ENCODE data around the gene CTNNA2. TPM values are rescaled to one million over a fixed set of nuclear protein-coding genes. Genes with fewer than 3 reads are reported as not detected.

CTNNA2 gene
- total and polyA plus RNA-seq, 8 donors = 0.28 to 5.7 (median 0.44) TPM; not detected in 4

- Histone ChIP-seq H3K27me3 (no peaks in the 10 kb centered on the region), H3K4me3 (no peak overlapping the region), H3K4me1 (no peaks in the 10 kb centered on the region), H3K27ac (no peak overlapping the region), H3K36me3 (no peaks in the 10 kb centered on the region), H3K9me3 (no peaks in the 10 kb centered on the region)
- 74 to 81% (median 80%) methylated on average over 3 of the region's 3 CpGs for WGBS, 5 donors
- TF ChIP-seq POLR2AphosphoS5 (IDR thresholded peaks at IDR 0.05) (no peak), EP300 (IDR thresholded peaks at IDR 0.05) (no peak), CTCF (IDR thresholded peaks at IDR 0.05) (no peak), POLR2A (IDR thresholded peaks at IDR 0.05) (no peak)
- intact Hi-C loops (cut with DNase I; ENCODE audit: low total_unique reads) = no loop called here
- DNase-seq = no peak
These were observed 109.7 kb downstream of the CTNNA2 start for GRCh38 chr2:79622508-79622907.

- intact Hi-C loops (cut with DNase I; ENCODE audit: low total_unique reads) = no loop called here
These were observed 114.4 kb downstream of the CTNNA2 start for GRCh38 chr2:79627237-79627636.

GRCh38 chr2:79630060-79630459, 117.2 kb downstream of the CTNNA2 start:
- H3K36me3 ChIP-seq = no peaks in the 10 kb centered on the region
- no peaks in the 10 kb centered on the region for H3K27me3 ChIP-seq
- no peaks in the 10 kb centered on the region for H3K4me1 ChIP-seq
- H3K4me3 ChIP-seq = no peak overlapping the region
- no peak overlapping the region for H3K27ac ChIP-seq
- no peak for DNase-seq
- WGBS, 5 donors = 75 to 80% (median 79%) methylated on average over 3 of the region's 3 CpGs
- intact Hi-C loops (cut with DNase I; ENCODE audit: low total_unique reads) = no loop called here
- TF ChIP-seq POLR2AphosphoS5 (IDR thresholded peaks at IDR 0.05) = no peak
- no peak for TF ChIP-seq POLR2A (IDR thresholded peaks at IDR 0.05)
- TF ChIP-seq EP300 (IDR thresholded peaks at IDR 0.05) = no peak
- no peaks in the 10 kb centered on the region for H3K9me3 ChIP-seq

More at GRCh38 chr2:79627237-79627636, 114.4 kb downstream of the CTNNA2 start:
- Histone ChIP-seq H3K27ac (no peak overlapping the region), H3K4me1 (no peaks in the 10 kb centered on the region), H3K9me3 (no peaks in the 10 kb centered on the region), H3K4me3 (no peak overlapping the region), H3K27me3 (no peaks in the 10 kb centered on the region), H3K36me3 (no peaks in the 10 kb centered on the region)
- TF ChIP-seq EP300 (IDR thresholded peaks at IDR 0.05) (no peak), POLR2AphosphoS5 (IDR thresholded peaks at IDR 0.05) (no peak), POLR2A (IDR thresholded peaks at IDR 0.05) (no peak), CTCF (IDR thresholded peaks at IDR 0.05) (no peak)
- WGBS, 5 donors = 76 to 83% (median 79%) methylated on average over 5 of the region's 5 CpGs
- no peak for DNase-seq

DNA sequence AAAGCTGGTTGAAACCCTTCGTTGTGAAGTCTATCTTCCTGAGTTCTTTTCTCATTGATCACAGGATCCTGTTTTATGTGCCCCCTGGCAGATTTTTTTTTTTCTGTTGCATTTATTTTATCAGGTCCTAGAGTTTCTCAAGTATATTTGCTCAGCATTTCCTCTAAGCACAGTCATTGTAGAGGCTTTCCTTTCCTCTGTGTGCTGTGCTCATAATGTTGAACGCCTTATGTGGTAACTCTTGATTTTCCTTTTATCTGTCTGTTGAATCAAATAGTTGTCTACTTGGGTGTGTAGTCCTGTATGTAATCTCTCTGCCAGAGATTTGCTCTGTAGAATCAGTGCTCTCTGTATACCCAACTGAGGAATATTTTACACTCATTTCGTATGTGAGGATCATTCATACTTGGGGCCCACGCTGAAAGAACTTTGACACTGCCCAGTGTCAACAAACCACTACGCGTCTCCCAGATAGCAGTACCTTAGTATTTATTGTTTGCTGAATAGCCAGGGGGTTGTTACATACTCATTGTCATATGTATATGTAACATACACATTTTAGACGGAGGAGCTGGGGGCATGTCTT, 118.2 kb downstream of the CTNNA2 start:
- H3K27ac ChIP-seq = no peak overlapping the region
- no peaks in the 10 kb centered on the region for H3K9me3 ChIP-seq
- 23 to 49% (median 38%) methylated on average over 7 of the region's 7 CpGs for WGBS, 5 donors
- no peaks in the 10 kb centered on the region for H3K36me3 ChIP-seq
- no peak overlapping the region for H3K4me3 ChIP-seq
- intact Hi-C loops (cut with DNase I; ENCODE audit: low total_unique reads) = no loop called here
- H3K4me1 ChIP-seq = no peaks in the 10 kb centered on the region
- H3K27me3 ChIP-seq = no peaks in the 10 kb centered on the region
- no peak for DNase-seq
- no peak for TF ChIP-seq POLR2AphosphoS5 (IDR thresholded peaks at IDR 0.05)
- no peak for TF ChIP-seq CTCF (IDR thresholded peaks at IDR 0.05)
- TF ChIP-seq EP300 (IDR thresholded peaks at IDR 0.05) = no peak
- TF ChIP-seq POLR2A (IDR thresholded peaks at IDR 0.05) = no peak

DNA sequence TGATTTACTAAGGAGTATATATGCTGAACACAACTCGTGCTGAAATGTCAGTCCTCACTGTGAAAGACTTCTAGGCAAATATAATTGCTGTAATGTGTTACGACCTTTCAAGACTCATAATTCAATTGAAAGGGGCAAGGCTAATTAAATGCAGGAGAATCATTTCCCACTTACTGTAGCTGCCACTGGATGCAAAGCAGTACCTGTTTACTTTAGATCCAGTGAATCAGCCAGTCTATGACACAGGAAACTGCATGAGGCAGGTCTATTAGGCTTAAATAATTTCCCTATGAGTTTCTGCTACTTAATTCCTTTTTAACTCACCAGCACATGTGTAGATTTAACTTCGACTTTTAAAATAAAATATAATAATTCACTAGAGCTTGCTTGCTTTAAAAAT, 125.6 kb downstream of the CTNNA2 start:
- intact Hi-C loops (cut with DNase I; ENCODE audit: low total_unique reads) = no loop called here
- H3K9me3 ChIP-seq = no peaks in the 10 kb centered on the region
- H3K27ac ChIP-seq = no peak overlapping the region
- peak in 1 of 2 donors; percentile 17 for DNase-seq
- no peak for TF ChIP-seq POLR2A (IDR thresholded peaks at IDR 0.05)
- TF ChIP-seq POLR2AphosphoS5 (IDR thresholded peaks at IDR 0.05) = no peak
- no peak for TF ChIP-seq EP300 (IDR thresholded peaks at IDR 0.05)
- TF ChIP-seq CTCF (IDR thresholded peaks at IDR 0.05) = no peak
- H3K4me3 ChIP-seq = no peak overlapping the region
- 61 to 67% (median 65%) methylated on average over 3 of the region's 3 CpGs for WGBS, 5 donors
- no peaks in the 10 kb centered on the region for H3K36me3 ChIP-seq
- H3K4me1 ChIP-seq = no peaks in the 10 kb centered on the region
- no peaks in the 10 kb centered on the region for H3K27me3 ChIP-seq
